Activated CD4-positive, CD25-positive, alpha-beta regulatory T cell (primary cell): ENCODE results near the gene DEDD2.

Experiments used
- DNase-seq, 4 experiments: peaks; one replicate each; lab custom pipeline; 2025; lab: John Stamatoyannopoulos, UW

Gene DEDD2

DNA sequence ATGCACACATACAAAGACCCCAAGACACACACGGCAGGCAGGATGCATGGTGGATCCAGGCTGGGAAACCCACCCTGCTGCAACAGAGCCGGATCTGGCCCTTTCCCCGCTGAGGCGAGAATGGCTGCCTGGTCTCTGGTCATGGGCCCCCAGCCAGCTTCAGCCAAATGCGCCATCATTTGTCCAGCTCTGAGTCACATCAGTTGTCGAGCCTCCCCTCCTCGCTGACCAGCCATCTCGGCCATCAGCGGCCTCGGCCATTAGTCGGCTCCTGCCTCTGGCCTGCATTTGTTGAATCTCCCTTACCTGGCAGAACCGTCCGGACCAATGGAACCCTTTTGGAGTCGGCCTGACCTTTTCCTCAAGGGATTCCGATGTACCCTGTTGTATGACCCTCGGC, 46.8 kb downstream of the DEDD2 start:
- DNase-seq, result no peak

DNA sequence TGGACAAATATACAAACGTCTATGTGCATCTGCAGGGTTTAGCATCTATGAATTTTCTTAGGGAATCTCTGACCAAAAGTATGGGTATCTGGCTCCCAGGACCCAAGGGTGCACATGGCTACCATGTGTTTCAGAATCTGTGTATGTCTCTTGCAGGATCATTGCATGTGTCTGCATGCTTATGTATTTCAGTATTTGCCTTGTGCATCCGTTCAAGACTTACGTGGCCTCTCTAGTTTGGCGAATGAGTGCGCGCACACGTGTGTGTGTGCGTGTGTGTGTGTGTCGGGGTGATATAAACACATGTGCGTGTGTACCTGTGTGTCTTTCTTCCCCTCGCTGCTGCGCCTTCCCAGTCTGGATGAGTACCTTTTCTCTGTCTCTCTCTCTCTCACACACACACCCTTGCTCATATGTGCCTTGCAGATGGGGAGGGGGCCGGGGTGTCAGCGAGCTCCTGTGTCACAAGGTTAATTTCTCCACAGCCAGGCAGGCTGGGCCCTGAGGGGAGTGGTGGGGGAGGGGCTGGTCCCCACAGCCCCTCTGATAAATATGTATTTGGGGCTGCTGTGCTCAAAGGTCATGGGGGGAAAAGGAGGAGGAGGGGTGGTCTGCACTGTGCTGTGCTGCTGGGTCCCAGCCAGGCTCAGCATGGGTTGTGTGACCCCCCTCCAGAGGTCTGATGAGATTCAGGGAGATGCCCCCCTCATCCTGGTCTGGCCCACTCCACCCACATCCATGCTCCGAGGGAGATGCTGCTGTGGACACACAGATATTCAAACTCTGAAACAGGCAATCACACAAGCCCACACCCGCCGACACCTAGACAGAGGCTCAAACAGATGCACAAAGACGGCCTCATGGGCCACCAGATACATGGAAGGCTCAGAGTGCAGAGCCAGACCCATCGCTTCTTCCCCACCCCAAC, 47.7 kb downstream of the DEDD2 start:
- no peak for DNase-seq

DNA sequence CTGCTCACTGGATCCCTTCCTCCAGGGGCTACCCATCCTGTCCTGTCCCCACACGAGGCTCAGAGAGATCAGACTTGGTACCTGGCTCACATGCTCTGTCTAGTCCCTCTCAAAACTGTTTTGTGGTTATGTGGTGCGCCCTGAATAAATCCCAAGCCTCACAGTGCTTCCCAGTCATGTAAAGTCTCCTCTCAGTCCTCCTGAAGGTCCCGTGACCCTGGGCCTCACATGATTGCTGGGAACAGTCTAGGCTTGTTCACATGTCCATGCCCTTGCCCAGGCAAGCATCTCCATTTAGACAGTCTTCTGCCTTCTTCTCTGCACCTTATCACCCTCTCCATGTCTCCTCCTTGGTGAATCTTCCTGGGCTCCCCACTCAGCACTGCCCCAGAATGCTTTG, 49.3 kb downstream of the DEDD2 start:
- no peak for DNase-seq

DNA sequence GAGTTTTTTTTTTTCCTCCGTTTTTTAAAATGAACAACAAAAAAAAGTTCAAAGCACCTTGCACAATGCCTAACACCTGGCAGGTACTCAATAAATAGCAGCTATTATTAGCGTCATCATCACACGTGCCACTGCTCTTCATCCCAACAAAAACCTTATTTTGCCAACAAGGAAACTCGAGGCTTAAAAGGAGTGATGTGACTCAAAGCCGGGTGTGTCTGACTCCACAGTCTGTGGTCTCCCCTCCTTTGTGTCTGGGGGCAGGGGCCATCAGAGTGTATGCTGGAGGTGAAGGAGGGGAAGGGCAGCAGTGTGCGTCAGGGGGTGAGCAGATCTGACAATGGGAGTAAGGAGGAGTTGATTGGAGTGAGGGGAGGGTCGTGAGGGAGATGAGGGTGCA, 51.2 kb downstream of the DEDD2 start:
- DNase-seq, result no peak

DNA sequence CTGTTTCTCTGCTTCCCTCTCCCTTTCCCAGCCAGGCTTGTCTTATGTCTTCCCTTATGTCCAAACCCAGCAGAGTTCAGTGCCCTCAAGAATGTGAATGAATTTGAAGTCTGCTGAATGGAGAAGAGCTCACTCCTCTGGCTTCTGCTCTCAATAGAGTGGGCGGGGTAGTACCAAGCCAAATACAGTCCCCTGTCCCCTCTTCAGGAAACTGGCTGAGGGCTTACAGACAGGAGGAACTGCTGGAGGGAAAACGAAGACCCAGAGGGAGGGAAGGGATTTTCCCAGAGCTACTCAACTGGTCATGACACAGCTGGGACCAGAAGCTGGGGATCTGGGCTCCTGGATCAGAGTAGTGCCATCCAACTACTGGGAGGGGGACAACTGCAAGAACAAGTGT, 52.3 kb downstream of the DEDD2 start:
- no peak for DNase-seq

DNA sequence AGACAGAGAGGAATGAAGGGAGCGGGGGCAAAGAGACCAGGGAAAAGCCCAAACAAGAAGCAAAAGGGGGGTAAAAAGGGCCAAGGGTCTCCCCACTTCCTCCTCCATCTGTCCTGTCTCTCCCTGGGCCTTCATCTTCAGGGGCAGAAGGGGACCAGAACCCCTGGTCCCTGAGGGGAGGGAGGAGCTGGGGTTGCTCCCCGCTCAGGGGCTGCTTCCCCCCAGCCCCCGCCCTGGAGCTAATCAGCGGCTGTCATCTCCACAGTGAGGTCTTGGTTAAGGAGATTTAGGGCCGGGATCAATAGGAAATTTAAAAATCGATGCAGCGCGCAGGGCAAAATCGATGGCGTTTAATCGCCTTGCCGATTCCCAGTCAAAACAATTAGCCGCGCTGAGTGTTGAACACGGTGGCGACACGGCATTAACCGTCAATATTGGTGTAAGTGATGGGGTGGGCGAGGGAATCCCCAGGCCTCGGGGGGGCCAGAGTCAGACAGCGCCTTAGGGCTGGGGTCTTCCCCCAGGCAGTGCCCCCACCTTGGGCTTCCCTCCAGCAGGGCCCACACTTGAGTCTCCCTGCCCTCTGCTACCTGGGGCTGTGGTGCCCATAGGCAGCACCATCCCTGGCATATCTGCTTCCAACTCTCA, 55.7 kb downstream of the DEDD2 start:
- DNase-seq, result no peak

DNA sequence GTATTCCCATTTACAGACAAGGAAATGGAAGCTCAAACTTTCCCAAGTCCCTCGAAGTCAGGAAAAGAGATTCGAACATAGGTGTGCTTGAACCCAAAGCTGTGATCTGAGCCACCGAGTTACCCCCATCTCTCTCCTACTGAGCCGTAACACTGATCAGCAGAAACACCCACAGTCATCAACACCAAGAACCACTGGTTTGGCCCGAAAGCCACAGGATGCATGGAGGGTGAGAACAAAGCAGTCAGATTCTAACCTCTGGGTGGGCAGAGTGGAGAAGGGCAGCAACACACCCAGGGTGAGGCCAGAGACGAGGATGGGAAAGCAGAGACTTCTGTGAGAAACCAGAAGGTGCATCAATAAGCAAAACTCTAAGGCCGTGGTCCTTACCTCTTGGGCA, 57.5 kb downstream of the DEDD2 start:
- no peak for DNase-seq

DNA sequence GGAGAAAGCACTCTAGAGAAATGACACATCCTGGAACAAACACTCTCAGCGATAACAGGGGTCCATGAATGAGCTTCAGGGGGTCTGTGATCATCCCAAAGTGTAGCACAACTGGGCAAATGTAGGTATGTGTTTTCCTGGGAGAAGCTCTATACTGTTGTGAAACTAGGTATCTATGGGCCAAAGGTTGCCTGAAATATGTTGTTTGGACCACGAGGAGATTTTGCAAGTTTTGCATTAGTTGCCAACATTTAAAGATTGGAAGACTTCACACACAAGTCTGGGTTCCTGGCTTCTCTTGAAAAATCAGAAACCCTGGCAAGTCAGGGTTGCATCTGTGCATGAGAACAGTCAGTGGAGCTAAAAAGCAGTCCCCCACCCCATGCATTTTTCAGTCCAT, 58.6 kb downstream of the DEDD2 start:
- DNase-seq, result no peak

DNA sequence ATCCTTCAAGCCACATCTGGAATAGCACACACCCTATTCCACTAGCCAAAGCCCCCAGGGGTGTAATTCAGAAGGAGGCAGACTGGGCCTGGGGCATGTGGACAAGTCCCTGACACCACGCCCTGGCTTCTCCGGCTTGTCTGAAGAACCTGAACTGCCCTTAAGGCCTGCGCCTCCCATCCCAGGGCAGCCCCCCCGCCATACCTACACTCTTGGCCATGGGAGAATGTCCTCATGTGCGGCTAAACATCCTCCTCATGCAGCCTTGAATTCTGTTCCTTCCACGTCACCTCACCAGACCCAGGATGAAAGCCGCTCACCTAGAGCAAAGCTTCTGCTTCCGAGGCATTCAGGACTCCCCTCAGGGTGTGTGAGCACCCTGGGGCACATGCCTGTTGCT, 60.9 kb downstream of the DEDD2 start:
- no peak for DNase-seq

DNA sequence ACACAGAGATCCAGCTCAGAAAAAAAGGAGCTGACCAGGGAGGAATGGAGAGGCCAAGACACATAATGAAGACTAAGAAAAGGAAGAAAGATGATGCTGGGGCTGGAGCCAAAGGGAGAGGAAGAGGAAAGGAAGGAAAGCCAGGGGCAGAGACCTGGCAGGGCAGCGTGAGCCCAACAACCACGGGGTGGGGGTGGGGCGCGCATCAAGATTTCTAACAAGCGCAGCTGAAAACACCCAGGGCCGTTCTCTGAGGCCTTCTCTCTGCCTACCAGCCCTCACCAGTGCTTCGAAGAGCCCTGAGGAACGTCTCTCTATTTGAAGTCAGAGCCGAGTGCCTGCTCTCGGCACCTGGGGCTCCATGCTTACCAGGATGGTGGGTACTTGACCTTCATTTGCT, 61.7 kb downstream of the DEDD2 start:
- no peak for DNase-seq

DNA sequence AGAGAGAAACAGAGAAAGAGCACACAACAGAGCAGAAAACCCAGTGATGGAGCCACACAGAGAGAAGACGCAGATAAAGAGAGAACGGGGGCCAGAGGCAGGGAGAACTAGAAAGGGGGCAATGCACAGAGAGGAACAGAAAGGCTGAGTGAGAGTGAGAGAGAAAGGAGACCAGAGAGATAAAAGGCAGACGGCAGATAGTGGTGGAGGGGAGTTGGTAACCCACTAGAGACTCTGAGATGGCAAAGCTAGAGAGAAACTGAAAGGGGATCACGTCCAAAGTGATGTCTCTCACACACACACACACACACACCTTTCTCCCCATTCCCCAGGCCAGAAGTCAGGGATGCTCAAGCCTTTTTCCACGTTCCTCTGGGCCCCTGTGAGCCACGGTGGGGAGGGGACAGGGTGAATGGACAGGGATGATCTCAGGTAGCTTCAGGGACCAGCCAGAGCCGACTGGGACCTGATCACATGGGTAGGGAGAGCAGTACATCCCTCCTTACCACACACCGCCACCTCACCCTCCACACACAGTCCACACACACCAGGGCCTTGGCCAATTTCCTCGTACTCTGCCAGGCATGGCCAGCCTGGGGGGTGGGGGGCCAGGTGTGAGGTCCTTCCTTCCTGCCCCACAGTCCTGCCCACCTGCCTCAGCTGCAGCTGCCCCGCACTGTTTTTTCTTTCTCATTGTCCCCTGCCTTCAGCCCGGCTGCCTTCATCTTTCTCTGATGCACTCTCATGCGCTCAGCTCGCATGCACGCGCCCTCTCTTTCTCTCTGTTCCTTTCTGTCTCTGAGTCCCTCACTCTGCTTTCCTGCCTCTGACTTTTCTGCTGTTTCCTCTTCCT, 62.8 kb downstream of the DEDD2 start:
- DNase-seq, result no peak

DNA sequence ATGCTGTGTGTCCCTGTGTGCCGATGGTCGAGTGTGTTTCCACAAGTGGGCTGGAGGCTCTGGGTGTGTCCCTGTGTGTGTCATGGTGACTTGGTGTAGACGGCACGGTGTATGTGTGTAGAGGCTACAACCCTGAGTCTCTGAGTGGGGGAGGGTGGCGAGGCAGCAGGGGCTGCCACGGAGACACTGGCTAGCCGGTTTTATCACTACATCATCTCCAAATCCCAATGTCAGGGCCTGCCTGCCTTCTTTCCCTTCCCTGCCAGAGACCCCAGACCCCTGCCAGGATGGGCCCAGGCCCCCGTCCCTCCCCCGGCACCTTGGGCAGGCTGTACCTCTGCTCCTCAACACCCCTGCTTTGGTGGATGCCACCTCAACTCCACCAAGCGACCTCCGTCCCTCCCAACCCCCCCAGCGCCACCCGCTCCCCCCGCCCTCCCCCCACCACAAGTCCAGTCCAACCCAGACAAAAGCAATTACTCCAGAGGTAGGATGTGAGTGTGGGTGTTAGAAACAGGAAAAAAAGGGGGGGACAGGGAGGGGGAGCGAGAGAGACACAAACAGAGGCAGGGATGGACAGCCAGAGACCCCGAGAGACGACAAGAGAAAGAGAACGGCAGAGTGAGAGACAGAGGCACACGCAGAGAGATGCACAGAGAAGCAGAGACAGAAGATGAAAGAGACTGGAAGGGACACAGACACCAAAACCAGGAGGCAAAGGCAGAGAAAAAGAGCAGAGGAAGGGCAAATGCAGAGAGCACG, 63.6 kb downstream of the DEDD2 start:
- DNase-seq, result no peak

DNA sequence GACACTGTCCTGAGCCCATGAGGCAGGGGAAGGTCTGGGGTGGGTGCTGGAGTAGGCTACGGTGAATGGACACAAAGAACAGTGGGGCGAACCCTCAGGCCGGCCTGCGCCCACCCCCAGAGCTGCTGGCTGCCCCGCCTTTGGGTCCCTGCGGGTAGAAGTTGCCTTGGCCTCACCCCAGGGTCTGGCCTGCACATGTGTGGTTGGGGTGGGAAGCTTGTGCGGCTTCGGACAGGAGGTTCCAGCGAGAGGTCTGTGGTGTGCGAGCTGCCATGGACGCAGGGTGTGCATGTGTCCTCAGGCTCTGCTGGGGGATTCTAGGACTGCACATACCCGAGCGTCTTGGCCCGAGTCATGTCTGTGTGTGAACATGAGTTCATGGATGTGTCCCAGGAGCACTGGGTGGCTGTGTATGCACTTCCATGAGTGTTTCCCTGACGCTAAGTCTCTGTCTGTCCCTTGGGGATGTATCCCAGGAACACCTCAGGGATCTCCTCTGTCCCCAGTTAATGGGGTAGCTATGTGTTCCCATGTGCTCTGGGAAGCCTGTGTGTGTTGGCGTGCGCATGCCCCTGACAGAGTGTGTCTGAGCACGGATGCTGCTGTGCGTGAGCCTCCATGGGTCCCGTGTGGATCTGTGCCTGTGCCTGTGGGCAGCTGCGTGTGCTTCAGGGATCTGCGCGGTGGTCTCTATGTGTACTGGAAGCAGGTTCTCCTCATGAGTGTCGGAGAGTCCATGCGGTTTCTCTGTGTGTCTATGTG, 64.4 kb downstream of the DEDD2 start:
- no peak for DNase-seq

DNA sequence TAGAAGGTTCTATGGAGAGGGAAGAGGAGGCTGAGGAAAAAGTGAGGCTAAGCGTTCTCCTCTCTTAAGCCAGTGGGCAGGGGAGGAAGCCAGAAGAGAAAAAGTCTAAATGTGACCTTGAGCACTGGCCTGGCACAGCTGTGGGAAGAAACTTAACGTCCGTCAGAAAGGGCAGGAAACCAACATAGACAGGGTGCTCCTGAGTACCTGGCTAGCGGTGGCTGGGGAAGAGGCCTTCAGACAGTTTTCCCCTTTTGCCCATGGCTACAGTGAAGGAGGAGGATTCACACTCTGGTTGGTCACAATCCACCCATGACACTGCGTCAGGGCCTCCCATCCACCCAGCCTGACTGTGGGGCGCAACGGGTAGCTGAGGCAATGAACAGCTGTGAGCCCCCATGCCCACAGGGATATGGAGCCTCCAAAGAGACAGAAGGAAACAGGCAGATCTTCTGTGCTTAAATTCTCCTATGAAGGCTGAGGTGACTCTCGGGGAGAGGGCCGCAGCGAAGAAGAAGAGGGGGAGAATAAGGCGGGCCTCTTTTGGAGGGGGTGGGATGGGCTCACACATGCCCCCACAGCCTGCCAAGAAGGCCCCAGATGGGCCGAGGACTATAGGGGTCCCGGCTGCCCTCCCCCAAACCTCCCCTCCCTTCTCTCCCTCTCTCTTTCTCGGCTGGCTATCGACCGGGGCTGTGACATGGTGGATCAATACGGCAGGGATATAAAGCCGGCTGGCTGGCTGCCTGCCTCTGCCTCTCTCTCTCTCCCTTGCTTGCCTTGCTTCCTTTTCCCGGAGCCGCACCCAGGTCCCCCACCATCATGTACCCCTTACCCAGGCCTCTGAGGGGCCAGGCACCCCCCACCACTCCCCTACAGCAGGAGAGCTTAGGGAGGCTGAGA, 65.4 kb downstream of the DEDD2 start:
- DNase-seq, result no peak

DNA sequence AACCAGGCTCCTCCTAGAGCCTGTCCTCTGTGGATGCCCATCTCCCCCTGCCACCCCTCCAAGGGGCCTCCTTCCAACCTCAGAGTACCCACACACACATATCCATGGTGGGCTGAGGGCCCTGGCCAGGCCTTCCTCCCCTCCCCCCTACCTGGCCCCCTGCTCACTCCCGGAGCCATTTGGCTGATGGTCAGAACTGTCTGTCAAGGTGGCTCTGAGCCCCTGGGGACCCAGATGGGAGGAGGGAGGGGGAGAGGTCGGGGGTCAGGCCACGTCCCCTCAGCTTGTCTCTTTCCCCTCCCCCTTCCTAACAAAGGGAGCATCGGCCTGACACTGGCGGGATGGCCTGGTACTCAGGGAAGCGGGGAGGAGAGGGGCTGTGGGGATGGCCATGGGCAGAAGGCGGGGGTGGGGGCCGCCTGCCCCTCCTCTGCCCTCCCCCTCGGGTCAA, 66.5 kb downstream of the DEDD2 start:
- no peak for DNase-seq

DNA sequence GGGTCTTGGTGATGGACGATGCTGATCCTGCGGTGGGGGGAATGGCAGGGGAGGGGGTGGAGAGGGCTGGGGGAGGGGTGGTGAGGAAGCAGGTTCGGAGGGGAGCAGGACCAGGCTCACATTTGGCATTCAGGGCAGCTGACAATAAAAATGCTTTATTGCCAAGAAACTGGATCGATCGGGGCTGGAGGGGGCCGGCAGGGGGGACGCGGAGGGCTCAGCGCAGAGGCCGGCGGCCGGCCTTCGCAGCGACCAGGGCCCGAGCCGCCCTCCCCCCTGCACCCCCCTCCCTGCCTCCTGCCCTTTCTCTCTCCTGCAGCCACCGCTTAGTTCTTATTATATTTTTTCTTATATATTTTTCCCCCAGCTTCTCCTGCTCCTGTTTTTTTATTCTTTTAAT, 67.1 kb downstream of the DEDD2 start:
- DNase-seq, result no peak

DNA sequence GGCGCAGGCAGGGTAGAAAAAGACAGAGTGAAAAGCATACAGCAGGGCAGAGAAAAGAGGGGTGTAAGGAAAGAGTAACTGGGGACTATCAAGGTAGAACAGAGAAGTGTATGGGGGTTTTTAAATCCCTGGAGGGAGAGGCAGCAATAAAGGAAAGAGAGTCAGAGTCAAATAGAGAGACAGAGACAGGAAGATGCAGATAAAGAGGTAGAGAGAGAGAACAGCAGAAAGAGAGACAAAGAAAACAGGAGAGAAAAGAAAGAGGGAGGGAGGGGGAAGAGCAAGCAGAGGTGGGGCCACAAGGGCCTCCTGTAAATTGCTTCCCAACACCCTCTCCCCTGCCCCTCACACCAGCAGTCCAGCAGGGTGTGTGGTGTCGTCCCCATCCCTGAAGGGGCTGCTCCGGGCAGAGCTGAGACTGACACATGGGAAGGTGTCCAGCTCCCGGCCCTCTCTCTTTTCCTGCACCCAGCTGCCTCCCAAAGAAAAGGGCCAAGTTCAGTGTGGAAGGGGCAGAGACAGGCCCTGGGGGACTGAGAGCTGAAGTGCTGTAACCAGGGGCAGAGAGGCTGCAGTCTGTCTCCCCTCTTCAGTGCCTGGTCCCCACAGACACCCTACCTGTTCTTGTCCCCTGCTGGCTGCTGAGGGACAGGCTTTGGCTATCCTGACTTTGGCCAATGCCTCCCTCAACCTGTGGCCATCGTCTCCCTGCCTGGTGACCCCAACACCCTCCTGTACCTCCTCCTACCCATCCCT, 67.9 kb downstream of the DEDD2 start:
- no peak for DNase-seq
